Suprapubic skin (tissue), 4 donors: ENCODE measurements around the gene FBLIM1. TPM values are rescaled to one million over a fixed set of nuclear protein-coding genes. Genes with fewer than 3 reads are reported as not detected.
"Not testable (repeated sequence)": the region's sequence is repeated elsewhere in the genome, so short reads cannot be mapped to it uniquely, and the experiment has no call there.

Experiments used
- DNase-seq, 2 donors: peaks; one replicate each; pipeline ENCODE4 v3.0.0-alpha.2; 2019; ENCODE audit warnings: low spot score in 2 of 2
- H3K27ac ChIP-seq: fragments of 200-600 bp; sonication (generic); one replicate; pipeline ENCODE4 v1.5.1; 2019
- H3K27me3 ChIP-seq: fragments of 200-600 bp; sonication (generic); one replicate; pipeline ENCODE4 v1.5.1; 2019
- H3K36me3 ChIP-seq: fragments of 200-600 bp; sonication (generic); one replicate; pipeline ENCODE4 v1.5.1; 2019
- H3K4me1 ChIP-seq: fragments of 200-600 bp; sonication (generic); one replicate; pipeline ENCODE4 v1.5.1; 2019
- H3K4me3 ChIP-seq: fragments of 200-600 bp; sonication (generic); one replicate; pipeline ENCODE4 v1.5.1; 2019; ENCODE audit warnings: mild to moderate bottlenecking
- H3K9me3 ChIP-seq: fragments of 200-600 bp; sonication (generic); one replicate; pipeline ENCODE4 v1.5.1; 2019
- CTCF ChIP-seq, 2 donors: fragments of 200-600 bp in 1 of 2; fragments of 450-650 bp in 1 of 2; sonication (generic) in 1 of 2; IDR thresholded peaks; one replicate each; pipeline ENCODE4 v1.5.1; 2016 to 2019; ENCODE audit warnings: antibody characterized with exemption in 2 of 2, mild to moderate bottlenecking in 1 of 2, moderate library complexity in 1 of 2
- EP300 ChIP-seq: sonication (generic); formaldehyde crosslinking; IDR thresholded peaks from one replicate; pipeline ENCODE4 v1.6.1; 2017; ENCODE audit warnings: antibody characterized with exemption
- POLR2A ChIP-seq, 2 donors: fragments of 450-650 bp; IDR thresholded peaks; one replicate each; pipeline ENCODE4 v1.6.1; 2017; ENCODE audit warnings: antibody characterized with exemption in 2 of 2, mild to moderate bottlenecking in 2 of 2, moderate library complexity in 2 of 2
- POLR2AphosphoS5 ChIP-seq, 3 donors: sonication (generic); formaldehyde crosslinking; IDR thresholded peaks; one replicate each; pipeline ENCODE4 v1.6.1; 2017; ENCODE audit warnings: antibody characterized with exemption in 3 of 3
- WGBS: methylation state at CpG from one replicate; pipeline ENCODE4 v1.1.5; 2018; 5-methylcytosine and 5-hydroxymethylcytosine counted together
- total RNA-seq, 4 donors: library from RNA; depleted of rRNA; stranded (reverse); fragments of >200 nt; gene quantifications; one replicate each; pipeline ENCODE4 v1.1.0, GENCODE V29; 2016

Gene FBLIM1
- total RNA-seq, 4 donors from 2014 or later: 24.7 to 43.0 (median 27.4) TPM

- TF ChIP-seq CTCF (IDR thresholded peaks at IDR 0.05) (no peak), EP300 (no peak), POLR2A (IDR thresholded peaks at IDR 0.05) (no peak), POLR2AphosphoS5 (IDR thresholded peaks at IDR 0.05) (no peak)
- H3K27ac ChIP-seq: no peak overlapping the region
- no peaks in the 10 kb centered on the region for H3K36me3 ChIP-seq
- H3K27me3 ChIP-seq: no peaks in the 10 kb centered on the region
- DNase-seq: no peak
- H3K9me3 ChIP-seq: no peaks in the 10 kb centered on the region
- 36% methylated on average over 5 of the region's 5 CpGs for WGBS
- H3K4me3 ChIP-seq: no peak overlapping the region
- H3K4me1 ChIP-seq: peaks cover 15% of the 10 kb centered on the region
These were observed 58.1 kb downstream of the FBLIM1 start for GRCh38 chr1:15816674-15817073.

GRCh38 chr1:15820478-15820877, 61.9 kb downstream of the FBLIM1 start:
- TF ChIP-seq POLR2A (IDR thresholded peaks at IDR 0.05) (no peak), POLR2AphosphoS5 (IDR thresholded peaks at IDR 0.05) (no peak), CTCF (IDR thresholded peaks at IDR 0.05) (no peak), EP300 (no peak)
- Histone ChIP-seq H3K9me3 (no peaks in the 10 kb centered on the region), H3K27ac (no peak overlapping the region), H3K27me3 (no peaks in the 10 kb centered on the region), H3K36me3 (no peaks in the 10 kb centered on the region), H3K4me1 (peaks cover 22% of the 10 kb centered on the region), H3K4me3 (no peak overlapping the region)
- DNase-seq: no peak
- 62% methylated on average over 3 of the region's 3 CpGs for WGBS

- Histone ChIP-seq H3K27me3 (no peaks in the 10 kb centered on the region), H3K4me1 (peaks cover 40% of the 10 kb centered on the region), H3K36me3 (no peaks in the 10 kb centered on the region), H3K27ac (no peak overlapping the region), H3K4me3 (no peak overlapping the region), H3K9me3 (no peaks in the 10 kb centered on the region)
- no peak for DNase-seq
- no peak for TF ChIP-seq POLR2A (IDR thresholded peaks at IDR 0.05)
- TF ChIP-seq POLR2AphosphoS5 (IDR thresholded peaks at IDR 0.05): no peak
These were observed 67.2 kb downstream of the FBLIM1 start for GRCh38 chr1:15825800-15826199.

GRCh38 chr1:15826810-15827507, 68.4 kb downstream of the FBLIM1 start:
- TF ChIP-seq POLR2A (IDR thresholded peaks at IDR 0.05) (no peak), CTCF (IDR thresholded peaks at IDR 0.05) (no peak), POLR2AphosphoS5 (IDR thresholded peaks at IDR 0.05) (no peak), EP300 (no peak)
- Histone ChIP-seq H3K27ac (peak overlapping the region; percentile 38), H3K4me1 (peaks cover 49% of the 10 kb centered on the region), H3K9me3 (no peaks in the 10 kb centered on the region), H3K4me3 (no peak overlapping the region), H3K27me3 (no peaks in the 10 kb centered on the region), H3K36me3 (no peaks in the 10 kb centered on the region)
- WGBS: 61% methylated on average over 6 of the region's 6 CpGs
- no peak for DNase-seq

GRCh38 chr1:15827567-15827966, 69.0 kb downstream of the FBLIM1 start:
- not testable (repeated sequence) for H3K27ac ChIP-seq, H3K9me3 ChIP-seq, H3K4me3 ChIP-seq, H3K27me3 ChIP-seq, DNase-seq, H3K36me3 ChIP-seq
- peaks cover 55% of the 10 kb centered on the region for H3K4me1 ChIP-seq
- 97% methylated on average over 15 of the region's 15 CpGs for WGBS

GRCh38 chr1:15828931-15829330, 70.3 kb downstream of the FBLIM1 start:
- DNase-seq, H3K9me3 ChIP-seq, H3K36me3 ChIP-seq, H3K4me3 ChIP-seq, H3K27ac ChIP-seq, H3K27me3 ChIP-seq: not testable (repeated sequence)
- WGBS: 91% methylated on average over 14 of the region's 14 CpGs
- H3K4me1 ChIP-seq: peaks cover 65% of the 10 kb centered on the region

GRCh38 chr1:15830258-15830657, 71.7 kb downstream of the FBLIM1 start:
- 62% methylated on average over 1 of the region's 1 CpG for WGBS
- DNase-seq: no peak
- no peak overlapping the region for H3K4me3 ChIP-seq
- H3K36me3 ChIP-seq: no peaks in the 10 kb centered on the region
- TF ChIP-seq CTCF (IDR thresholded peaks at IDR 0.05) (no peak), EP300 (no peak), POLR2A (IDR thresholded peaks at IDR 0.05) (no peak), POLR2AphosphoS5 (IDR thresholded peaks at IDR 0.05) (no peak)
- H3K9me3 ChIP-seq: no peaks in the 10 kb centered on the region
- H3K27ac ChIP-seq: peak overlapping the region; percentile 53
- peaks cover 60% of the 10 kb centered on the region for H3K4me1 ChIP-seq
- no peaks in the 10 kb centered on the region for H3K27me3 ChIP-seq
